ENCODE data around the gene TBC1D22A. TPM values are rescaled to one million over a fixed set of nuclear protein-coding genes. Genes with fewer than 3 reads are reported as not detected.

TBC1D22A gene
- polyA plus RNA-seq, 2 donors, result 15.1 to 17.4 TPM

- Histone ChIP-seq H3K36me3 (ENCODE audit: control insufficient read depth in 2 of 2, insufficient read depth in 2 of 2, low read length in 1 of 2) (peaks cover 10 to 26% of the 10 kb centered on the region in 2 donors), H3K4me3 (ENCODE audit: low read depth in 1 of 2, low read length in 2 of 2) (no peak overlapping the region), H3K4me1 (ENCODE audit: control insufficient read depth in 2 of 2, insufficient read depth in 2 of 2, low read length in 1 of 2) (no peaks in the 10 kb centered on the region), H3K27ac (ENCODE audit: low read depth in 2 of 2, low read length in 1 of 2) (no peak overlapping the region), H3K27me3 (ENCODE audit: control insufficient read depth in 1 of 2, insufficient read depth in 2 of 2, low read length in 2 of 2) (no peaks in the 10 kb centered on the region), H3K9me3 (ENCODE audit: control insufficient read depth in 2 of 2, insufficient read depth in 1 of 2, low read depth in 1 of 2, low read length in 1 of 2) (no peaks in the 10 kb centered on the region)
- WGBS, 2 donors, result 96 to 97% methylated on average over 15 of the region's 15 CpGs
These were observed 298.3 kb downstream of the TBC1D22A start for GRCh38 chr22:47060718-47061117.

DNA sequence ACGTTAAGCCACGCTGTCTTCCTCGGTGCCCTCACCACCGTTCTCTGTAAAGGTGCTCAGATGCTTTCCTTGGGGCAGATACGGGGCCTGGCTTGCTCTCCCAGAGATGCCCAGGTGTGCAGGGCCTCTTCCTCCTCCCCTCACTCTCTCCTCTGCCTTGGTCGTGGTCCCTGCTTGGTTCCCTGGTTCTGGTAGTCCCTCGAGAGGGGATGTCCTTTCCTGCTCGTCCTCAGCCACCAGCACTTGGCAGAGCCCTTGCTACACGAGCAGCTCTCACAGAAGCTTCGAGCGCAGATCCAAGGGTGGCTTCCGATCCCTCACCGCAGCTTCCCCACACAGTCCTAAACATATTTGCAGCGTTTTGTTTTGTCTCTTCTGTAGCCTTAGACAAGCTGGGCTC, 298.8 kb downstream of the TBC1D22A start:
- no peaks in the 10 kb centered on the region for H3K9me3 ChIP-seq (ENCODE audit: control insufficient read depth in 2 of 2, insufficient read depth in 1 of 2, low read depth in 1 of 2, low read length in 1 of 2)
- no peak overlapping the region for H3K4me3 ChIP-seq (ENCODE audit: low read depth in 1 of 2, low read length in 2 of 2)
- H3K27ac ChIP-seq (ENCODE audit: low read depth in 2 of 2, low read length in 1 of 2), result no peak overlapping the region
- WGBS, 2 donors, result 90 to 94% methylated on average over 13 to 14 of the region's 14 CpGs
- no peaks in the 10 kb centered on the region for H3K27me3 ChIP-seq (ENCODE audit: control insufficient read depth in 1 of 2, insufficient read depth in 2 of 2, low read length in 2 of 2)
- peaks cover 10 to 26% of the 10 kb centered on the region in 2 donors for H3K36me3 ChIP-seq (ENCODE audit: control insufficient read depth in 2 of 2, insufficient read depth in 2 of 2, low read length in 1 of 2)
- H3K4me1 ChIP-seq (ENCODE audit: control insufficient read depth in 2 of 2, insufficient read depth in 2 of 2, low read length in 1 of 2), result no peaks in the 10 kb centered on the region

GRCh38 chr22:47062126-47062525, 299.7 kb downstream of the TBC1D22A start:
- Histone ChIP-seq H3K4me3 (ENCODE audit: low read depth in 1 of 2, low read length in 2 of 2) (no peak overlapping the region), H3K27me3 (ENCODE audit: control insufficient read depth in 1 of 2, insufficient read depth in 2 of 2, low read length in 2 of 2) (no peaks in the 10 kb centered on the region), H3K9me3 (ENCODE audit: control insufficient read depth in 2 of 2, insufficient read depth in 1 of 2, low read depth in 1 of 2, low read length in 1 of 2) (no peaks in the 10 kb centered on the region), H3K27ac (ENCODE audit: low read depth in 2 of 2, low read length in 1 of 2) (no peak overlapping the region), H3K4me1 (ENCODE audit: control insufficient read depth in 2 of 2, insufficient read depth in 2 of 2, low read length in 1 of 2) (no peaks in the 10 kb centered on the region), H3K36me3 (ENCODE audit: control insufficient read depth in 2 of 2, insufficient read depth in 2 of 2, low read length in 1 of 2) (peaks cover 10 to 25% of the 10 kb centered on the region in 2 donors)
- whole genome bisulfite sequencing, 2 donors, result 91 to 96% methylated on average over 10 of the region's 10 CpGs

DNA sequence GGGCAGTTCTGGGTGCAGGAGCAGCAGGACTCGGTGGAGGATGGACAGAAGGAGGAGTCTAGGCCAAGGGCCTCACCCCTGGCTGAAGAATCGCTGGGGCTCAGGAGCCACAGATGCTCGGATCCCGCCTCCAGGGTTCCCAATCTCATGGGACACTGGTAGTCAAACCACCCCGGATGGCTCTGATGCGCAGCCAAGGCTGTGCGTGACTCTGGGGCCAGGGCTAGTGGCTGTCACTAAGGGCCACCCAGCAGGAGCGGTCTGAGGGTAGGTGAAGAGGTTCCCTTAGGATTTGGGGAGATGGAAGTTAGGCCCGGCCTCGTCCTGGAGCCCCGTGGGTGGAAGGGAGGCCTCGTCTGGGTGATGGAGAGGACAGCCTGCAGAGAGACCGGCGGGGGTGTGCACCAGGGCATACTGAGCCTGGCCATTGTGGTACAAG, 300.6 kb downstream of the TBC1D22A start:
- H3K36me3 ChIP-seq (ENCODE audit: control insufficient read depth in 2 of 2, insufficient read depth in 2 of 2, low read length in 1 of 2), result peaks cover 10 to 25% of the 10 kb centered on the region in 2 donors
- no peaks in the 10 kb centered on the region for H3K27me3 ChIP-seq (ENCODE audit: control insufficient read depth in 1 of 2, insufficient read depth in 2 of 2, low read length in 2 of 2)
- H3K4me1 ChIP-seq (ENCODE audit: control insufficient read depth in 2 of 2, insufficient read depth in 2 of 2, low read length in 1 of 2), result no peaks in the 10 kb centered on the region
- H3K9me3 ChIP-seq (ENCODE audit: control insufficient read depth in 2 of 2, insufficient read depth in 1 of 2, low read depth in 1 of 2, low read length in 1 of 2), result no peaks in the 10 kb centered on the region
- WGBS, 2 donors, result 90 to 97% methylated on average over 14 of the region's 14 CpGs
- no peak overlapping the region for H3K27ac ChIP-seq (ENCODE audit: low read depth in 2 of 2, low read length in 1 of 2)
- H3K4me3 ChIP-seq (ENCODE audit: low read depth in 1 of 2, low read length in 2 of 2), result no peak overlapping the region

GRCh38 chr22:47063606-47064005, 301.2 kb downstream of the TBC1D22A start:
- H3K27me3 ChIP-seq (ENCODE audit: control insufficient read depth in 1 of 2, insufficient read depth in 2 of 2, low read length in 2 of 2), result no peaks in the 10 kb centered on the region
- H3K36me3 ChIP-seq (ENCODE audit: control insufficient read depth in 2 of 2, insufficient read depth in 2 of 2, low read length in 1 of 2), result peaks cover 10 to 25% of the 10 kb centered on the region in 2 donors
- WGBS, 2 donors, result 88 to 94% methylated on average over 9 to 10 of the region's 10 CpGs
- no peaks in the 10 kb centered on the region for H3K9me3 ChIP-seq (ENCODE audit: control insufficient read depth in 2 of 2, insufficient read depth in 1 of 2, low read depth in 1 of 2, low read length in 1 of 2)
- H3K4me3 ChIP-seq (ENCODE audit: low read depth in 1 of 2, low read length in 2 of 2), result no peak overlapping the region
- no peak overlapping the region for H3K27ac ChIP-seq (ENCODE audit: low read depth in 2 of 2, low read length in 1 of 2)
- no peaks in the 10 kb centered on the region for H3K4me1 ChIP-seq (ENCODE audit: control insufficient read depth in 2 of 2, insufficient read depth in 2 of 2, low read length in 1 of 2)

DNA sequence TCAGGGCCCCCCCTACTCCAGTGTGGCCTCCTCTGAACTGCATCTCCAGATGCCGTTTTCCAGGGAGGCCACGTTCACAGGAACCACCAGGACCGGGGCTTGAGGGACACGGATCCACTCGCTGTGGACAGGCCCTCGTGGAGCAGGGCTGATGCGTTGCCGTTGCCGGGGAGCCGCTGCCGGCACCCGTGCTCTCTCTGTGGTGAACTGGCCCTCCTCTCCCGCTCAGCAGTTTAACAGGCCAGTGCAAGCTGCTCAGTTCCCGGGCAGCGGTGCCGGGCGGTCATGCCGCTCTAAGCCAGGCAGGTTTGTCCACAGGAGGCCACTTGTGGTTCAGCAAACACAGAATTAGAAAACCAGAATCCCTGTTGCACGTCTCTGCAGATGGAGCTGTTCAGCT, 301.6 kb downstream of the TBC1D22A start:
- no peaks in the 10 kb centered on the region for H3K27me3 ChIP-seq (ENCODE audit: control insufficient read depth in 1 of 2, insufficient read depth in 2 of 2, low read length in 2 of 2)
- H3K4me1 ChIP-seq (ENCODE audit: control insufficient read depth in 2 of 2, insufficient read depth in 2 of 2, low read length in 1 of 2), result no peaks in the 10 kb centered on the region
- H3K9me3 ChIP-seq (ENCODE audit: control insufficient read depth in 2 of 2, insufficient read depth in 1 of 2, low read depth in 1 of 2, low read length in 1 of 2), result no peaks in the 10 kb centered on the region
- H3K4me3 ChIP-seq (ENCODE audit: low read depth in 1 of 2, low read length in 2 of 2), result no peak overlapping the region
- WGBS, 2 donors, result 85 to 94% methylated on average over 19 of the region's 19 CpGs
- H3K36me3 ChIP-seq (ENCODE audit: control insufficient read depth in 2 of 2, insufficient read depth in 2 of 2, low read length in 1 of 2), result peaks cover 10 to 25% of the 10 kb centered on the region in 2 donors
- H3K27ac ChIP-seq (ENCODE audit: low read depth in 2 of 2, low read length in 1 of 2), result no peak overlapping the region

DNA sequence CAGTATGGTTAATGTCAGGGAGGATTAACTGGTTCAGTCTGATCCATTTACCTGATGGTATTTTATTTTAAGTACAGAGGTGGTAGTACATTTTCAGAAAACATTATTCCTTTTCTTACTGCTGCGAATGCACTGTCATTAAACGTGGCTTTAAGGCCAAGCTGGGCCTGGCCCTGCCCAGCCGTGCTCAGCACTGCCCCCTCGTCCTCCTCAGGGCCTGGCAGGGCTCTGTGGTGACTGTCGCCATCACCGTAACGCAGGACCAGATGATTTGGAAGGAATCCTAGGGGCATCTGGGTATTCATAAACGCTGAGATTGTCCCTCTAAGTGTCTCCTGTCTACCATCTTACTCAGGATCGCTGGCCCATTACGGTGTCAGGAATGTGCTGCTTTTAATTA, 302.0 kb downstream of the TBC1D22A start:
- Histone ChIP-seq H3K27ac (ENCODE audit: low read depth in 2 of 2, low read length in 1 of 2) (no peak overlapping the region), H3K27me3 (ENCODE audit: control insufficient read depth in 1 of 2, insufficient read depth in 2 of 2, low read length in 2 of 2) (no peaks in the 10 kb centered on the region), H3K9me3 (ENCODE audit: control insufficient read depth in 2 of 2, insufficient read depth in 1 of 2, low read depth in 1 of 2, low read length in 1 of 2) (no peaks in the 10 kb centered on the region), H3K4me3 (ENCODE audit: low read depth in 1 of 2, low read length in 2 of 2) (no peak overlapping the region), H3K36me3 (ENCODE audit: control insufficient read depth in 2 of 2, insufficient read depth in 2 of 2, low read length in 1 of 2) (peaks cover 10 to 25% of the 10 kb centered on the region in 2 donors), H3K4me1 (ENCODE audit: control insufficient read depth in 2 of 2, insufficient read depth in 2 of 2, low read length in 1 of 2) (no peaks in the 10 kb centered on the region)
- WGBS, 2 donors, result 71 to 90% methylated on average over 10 of the region's 10 CpGs

DNA sequence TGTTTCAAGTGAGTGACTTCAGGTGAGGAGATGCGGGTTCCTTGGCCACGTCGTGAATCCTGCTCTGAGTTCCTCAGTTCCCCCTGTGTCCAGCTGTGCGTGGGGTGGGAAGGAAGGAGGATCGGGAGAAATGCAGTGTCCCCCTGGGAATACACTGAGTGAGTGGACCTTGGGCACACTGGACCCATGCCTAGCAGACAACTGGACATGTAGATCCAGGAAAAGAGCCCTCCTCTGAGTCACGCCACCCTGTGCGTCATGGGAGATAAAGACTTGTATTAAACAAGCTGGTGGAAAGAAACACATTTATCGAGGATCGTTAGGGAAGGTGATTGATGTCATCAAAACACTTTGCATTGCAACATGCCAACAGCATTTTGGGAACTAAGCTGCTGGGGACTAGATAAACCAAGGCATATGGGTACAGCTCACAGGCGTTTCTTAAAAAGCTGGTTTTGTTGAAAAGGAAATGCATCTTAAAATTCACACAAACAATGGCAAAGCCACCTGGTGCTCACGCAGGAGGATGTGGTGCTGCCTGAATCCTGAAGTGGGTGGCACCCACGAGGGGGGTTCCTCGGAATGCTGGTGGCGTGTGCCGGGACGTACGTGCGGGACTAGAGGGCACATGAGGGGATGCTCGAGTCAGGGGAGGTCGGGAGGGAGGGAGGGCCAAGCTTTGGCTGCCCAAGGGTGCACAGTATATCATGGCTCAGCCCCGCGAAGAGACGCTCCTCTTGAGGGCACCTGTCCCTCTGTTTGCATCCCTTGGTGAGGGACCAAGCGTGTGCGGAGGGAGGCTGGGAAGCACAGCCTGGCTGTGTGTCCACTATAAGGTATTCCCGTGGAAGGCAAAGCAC, 303.5 kb downstream of the TBC1D22A start:
- no peaks in the 10 kb centered on the region for H3K9me3 ChIP-seq (ENCODE audit: control insufficient read depth in 2 of 2, insufficient read depth in 1 of 2, low read depth in 1 of 2, low read length in 1 of 2)
- H3K4me3 ChIP-seq (ENCODE audit: low read depth in 1 of 2, low read length in 2 of 2), result no peak overlapping the region
- peaks cover 10 to 18% of the 10 kb centered on the region in 2 donors for H3K36me3 ChIP-seq (ENCODE audit: control insufficient read depth in 2 of 2, insufficient read depth in 2 of 2, low read length in 1 of 2)
- H3K27me3 ChIP-seq (ENCODE audit: control insufficient read depth in 1 of 2, insufficient read depth in 2 of 2, low read length in 2 of 2), result no peaks in the 10 kb centered on the region
- WGBS, 2 donors, result 87 to 93% methylated on average over 26 of the region's 26 CpGs
- no peaks in the 10 kb centered on the region for H3K4me1 ChIP-seq (ENCODE audit: control insufficient read depth in 2 of 2, insufficient read depth in 2 of 2, low read length in 1 of 2)
- H3K27ac ChIP-seq (ENCODE audit: low read depth in 2 of 2, low read length in 1 of 2), result no peak overlapping the region

DNA sequence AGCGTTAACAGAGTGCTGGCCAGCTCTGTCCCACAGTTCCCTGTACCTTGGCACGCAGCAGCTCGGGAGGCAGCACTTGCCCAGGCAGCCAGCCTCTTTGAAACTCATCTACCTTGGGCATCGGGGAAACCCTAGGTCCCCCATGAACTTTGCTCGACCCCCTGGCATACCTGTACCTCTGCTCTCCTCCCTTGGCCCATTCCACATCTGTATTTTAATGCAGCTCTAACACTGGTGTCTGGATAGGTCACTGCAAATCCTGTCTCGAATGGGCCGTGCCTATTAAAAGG, 304.1 kb downstream of the TBC1D22A start:
- peaks cover 6 to 15% of the 10 kb centered on the region in 2 donors for H3K36me3 ChIP-seq (ENCODE audit: control insufficient read depth in 2 of 2, insufficient read depth in 2 of 2, low read length in 1 of 2)
- 95 to 97% methylated on average over 7 of the region's 7 CpGs for WGBS, 2 donors
- no peaks in the 10 kb centered on the region for H3K9me3 ChIP-seq (ENCODE audit: control insufficient read depth in 2 of 2, insufficient read depth in 1 of 2, low read depth in 1 of 2, low read length in 1 of 2)
- no peak overlapping the region for H3K4me3 ChIP-seq (ENCODE audit: low read depth in 1 of 2, low read length in 2 of 2)
- H3K4me1 ChIP-seq (ENCODE audit: control insufficient read depth in 2 of 2, insufficient read depth in 2 of 2, low read length in 1 of 2), result no peaks in the 10 kb centered on the region
- no peaks in the 10 kb centered on the region for H3K27me3 ChIP-seq (ENCODE audit: control insufficient read depth in 1 of 2, insufficient read depth in 2 of 2, low read length in 2 of 2)
- H3K27ac ChIP-seq (ENCODE audit: low read depth in 2 of 2, low read length in 1 of 2), result no peak overlapping the region

DNA sequence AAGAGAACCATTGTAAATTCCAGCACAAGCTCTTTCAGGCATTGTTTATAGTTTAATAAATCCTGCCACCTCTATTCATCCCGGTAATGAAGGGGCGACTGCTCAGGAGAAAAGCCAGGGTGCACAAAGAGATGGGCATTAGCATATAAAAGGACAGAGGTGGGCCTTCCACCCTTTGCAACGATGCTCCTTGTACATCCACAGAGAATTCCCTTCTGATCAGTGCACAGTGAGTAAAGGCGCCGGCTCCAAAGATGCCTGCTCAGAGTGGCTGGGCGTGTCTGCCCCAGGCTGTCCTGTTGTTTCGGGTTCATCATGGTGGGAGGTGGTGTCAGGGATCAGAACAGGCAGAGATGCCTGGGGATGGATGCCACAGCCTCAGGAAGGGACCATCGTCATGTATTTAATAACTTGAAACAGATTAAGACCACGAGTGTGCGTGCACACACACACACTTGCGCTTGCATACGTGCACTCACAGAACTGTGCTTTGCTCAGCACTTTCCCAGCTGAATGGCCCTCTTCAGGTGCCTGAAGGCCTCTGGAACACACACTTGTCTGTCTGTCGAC, 305.0 kb downstream of the TBC1D22A start:
- WGBS, 2 donors, result 91 to 94% methylated on average over 13 of the region's 13 CpGs
- H3K27me3 ChIP-seq (ENCODE audit: control insufficient read depth in 1 of 2, insufficient read depth in 2 of 2, low read length in 2 of 2), result no peaks in the 10 kb centered on the region
- H3K4me3 ChIP-seq (ENCODE audit: low read depth in 1 of 2, low read length in 2 of 2), result no peak overlapping the region

More for the DNA sequence above, 305.0 kb downstream of the TBC1D22A start:
- no peak overlapping the region for H3K27ac ChIP-seq (ENCODE audit: low read depth in 2 of 2, low read length in 1 of 2)
- H3K4me1 ChIP-seq (ENCODE audit: control insufficient read depth in 2 of 2, insufficient read depth in 2 of 2, low read length in 1 of 2), result peaks cover 0 to under 1% of the 10 kb centered on the region in 2 donors
- peaks cover 6 to 11% of the 10 kb centered on the region in 2 donors for H3K36me3 ChIP-seq (ENCODE audit: control insufficient read depth in 2 of 2, insufficient read depth in 2 of 2, low read length in 1 of 2)
- H3K9me3 ChIP-seq (ENCODE audit: control insufficient read depth in 2 of 2, insufficient read depth in 1 of 2, low read depth in 1 of 2, low read length in 1 of 2), result no peaks in the 10 kb centered on the region
